C4-2B (cell line): ENCODE data around the gene SLC25A21.

Source experiments
- H3K27ac ChIP-seq: fragments of 450-650 bp; 2 replicates; pipeline ENCODE4 v1.5.1; 2017
- CTCF ChIP-seq: fragments of 450-650 bp; conservative IDR thresholded peaks from 2 replicates; pipeline ENCODE4 v1.5.1; 2017; ENCODE audit warnings: mild to moderate bottlenecking
- ZFX ChIP-seq: fragments of 450-650 bp; IDR thresholded peaks from 2 replicates; pipeline ENCODE4 v1.6.1; 2017

SLC25A21 gene

GRCh38 chr14:36672095-36672494, 500.3 kb downstream of the SLC25A21 start:
- TF ChIP-seq CTCF (no peak), ZFX (no peak)
- no peak overlapping the region for H3K27ac ChIP-seq

- TF ChIP-seq ZFX (no peak), CTCF (no peak)
- H3K27ac ChIP-seq: no peak overlapping the region
These were observed 501.3 kb downstream of the SLC25A21 start for GRCh38 chr14:36671149-36671548.

GRCh38 chr14:36667679-36668078, 504.7 kb downstream of the SLC25A21 start:
- no peak overlapping the region for H3K27ac ChIP-seq
- TF ChIP-seq ZFX (no peak), CTCF (no peak)

GRCh38 chr14:36666416-36667206, 505.8 kb downstream of the SLC25A21 start:
- TF ChIP-seq ZFX (no peak), CTCF (no peak)
- no peak overlapping the region for H3K27ac ChIP-seq

- no peak overlapping the region for H3K27ac ChIP-seq
- TF ChIP-seq CTCF (no peak), ZFX (no peak)
These were observed 506.5 kb downstream of the SLC25A21 start for GRCh38 chr14:36665887-36666415.

GRCh38 chr14:36664322-36665193, 507.8 kb downstream of the SLC25A21 start:
- TF ChIP-seq CTCF (no peak), ZFX (no peak)
- H3K27ac ChIP-seq: no peak overlapping the region
